ENCODE results near the gene PSEN1. TPM values are rescaled to one million over a fixed set of nuclear protein-coding genes. Genes with fewer than 3 reads are reported as not detected.

Gene PSEN1
- total RNA-seq, 1 experiment from 2014 or later = 26.9 TPM

DNA sequence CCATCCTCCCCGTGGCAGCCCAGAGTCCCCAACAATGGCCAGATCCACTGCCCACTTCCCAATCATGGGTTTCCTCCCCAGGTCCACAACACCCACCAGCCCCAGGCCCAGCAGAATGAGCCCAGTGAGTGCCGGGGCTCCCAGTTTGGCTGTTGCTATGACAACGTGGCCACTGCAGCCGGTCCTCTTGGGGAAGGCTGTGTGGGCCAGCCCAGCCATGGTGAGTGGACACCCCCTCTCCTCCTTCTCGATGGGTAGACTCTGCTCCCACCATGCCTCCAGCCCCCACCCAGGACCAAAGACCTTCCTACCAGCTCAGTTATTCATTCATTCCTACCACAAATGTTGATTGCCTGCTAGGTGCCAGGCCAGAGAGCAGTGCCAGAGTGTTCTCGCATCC lies 124.8 kb downstream of the PSEN1 start:
- Histone ChIP-seq H3K9me3 (ENCODE audit: control insufficient read depth in 1 of 2, insufficient read depth in 1 of 2, low read depth in 1 of 2, low read length in 2 of 2) (no peaks in the 10 kb centered on the region), H3K27me3 (ENCODE audit: insufficient read depth, low read length) (no peaks in the 10 kb centered on the region), H2AFZ (ENCODE audit: low read depth, low read length, poor library complexity, severe bottlenecking) (no peak overlapping the region), H3K79me2 (ENCODE audit: insufficient read depth, low read length) (no peaks in the 10 kb centered on the region), H3K4me1 (ENCODE audit: control insufficient read depth in 1 of 2, insufficient read depth in 2 of 2, low read length in 2 of 2) (no peaks in the 10 kb centered on the region), H4K20me1 (ENCODE audit: insufficient read depth) (no peaks in the 10 kb centered on the region), H3K9ac (ENCODE audit: low read length) (no peak overlapping the region), H3K4me2 (ENCODE audit: low read length) (no peak overlapping the region), H3K27ac (ENCODE audit: low read depth, low read length) (no peak overlapping the region), H3K4me3 (replicated peaks in 1 of 2; ENCODE audit: low read depth in 1 of 2, low read length in 2 of 2) (no peak overlapping the region), H3K9me2 (ENCODE audit: insufficient read depth) (no peaks in the 10 kb centered on the region), H3K36me3 (ENCODE audit: control insufficient read depth in 1 of 2, insufficient read depth in 2 of 2, low read length in 2 of 2) (no peaks in the 10 kb centered on the region)
- no TSS peak for BruUV-seq (replicated peaks)
- CTCF ChIA-PET = no interaction called here
- ATAC-seq (no peak), DNase-seq (ENCODE audit: low read depth, low spot score) (no peak)
- RAD21 ChIA-PET (ENCODE audit: low non-redundant PET in 1 of 2, low total read pairs in 2 of 2, uncharacterized antibody in 2 of 2, unreplicated experiment in 2 of 2) = no interaction called here
- TF ChIP-seq, protein P1, sequence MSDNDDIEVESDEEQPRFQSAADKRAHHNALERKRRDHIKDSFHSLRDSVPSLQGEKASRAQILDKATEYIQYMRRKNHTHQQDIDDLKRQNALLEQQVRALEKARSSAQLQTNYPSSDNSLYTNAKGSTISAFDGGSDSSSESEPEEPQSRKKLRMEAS (IDR thresholded peaks at IDR 0.05) = no peak
- TF ChIP-seq JUND (IDR thresholded peaks at IDR 0.05) = no peak
- TF ChIP-seq, protein P2, sequence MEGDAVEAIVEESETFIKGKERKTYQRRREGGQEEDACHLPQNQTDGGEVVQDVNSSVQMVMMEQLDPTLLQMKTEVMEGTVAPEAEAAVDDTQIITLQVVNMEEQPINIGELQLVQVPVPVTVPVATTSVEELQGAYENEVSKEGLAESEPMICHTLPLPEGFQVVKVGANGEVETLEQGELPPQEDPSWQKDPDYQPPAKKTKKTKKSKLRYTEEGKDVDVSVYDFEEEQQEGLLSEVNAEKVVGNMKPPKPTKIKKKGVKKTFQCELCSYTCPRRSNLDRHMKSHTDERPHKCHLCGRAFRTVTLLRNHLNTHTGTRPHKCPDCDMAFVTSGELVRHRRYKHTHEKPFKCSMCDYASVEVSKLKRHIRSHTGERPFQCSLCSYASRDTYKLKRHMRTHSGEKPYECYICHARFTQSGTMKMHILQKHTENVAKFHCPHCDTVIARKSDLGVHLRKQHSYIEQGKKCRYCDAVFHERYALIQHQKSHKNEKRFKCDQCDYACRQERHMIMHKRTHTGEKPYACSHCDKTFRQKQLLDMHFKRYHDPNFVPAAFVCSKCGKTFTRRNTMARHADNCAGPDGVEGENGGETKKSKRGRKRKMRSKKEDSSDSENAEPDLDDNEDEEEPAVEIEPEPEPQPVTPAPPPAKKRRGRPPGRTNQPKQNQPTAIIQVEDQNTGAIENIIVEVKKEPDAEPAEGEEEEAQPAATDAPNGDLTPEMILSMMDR (IDR thresholded peaks at IDR 0.05 in 2 of 3, conservative IDR thresholded peaks at IDR 0.05 in 1 of 3; ENCODE audit: borderline replicate concordance in 1 of 3, insufficient read depth in 1 of 3, low read depth in 2 of 3, low read length in 2 of 3) = no peak
- no peak for TF ChIP-seq ZNF274 (IDR thresholded peaks at IDR 0.05; ENCODE audit: low read depth, low read length)
- TF ChIP-seq TCF7L2 (IDR thresholded peaks at IDR 0.05; ENCODE audit: borderline replicate concordance, extremely low read depth, insufficient read depth, insufficient read length) = no peak
- TF ChIP-seq, protein P3, sequence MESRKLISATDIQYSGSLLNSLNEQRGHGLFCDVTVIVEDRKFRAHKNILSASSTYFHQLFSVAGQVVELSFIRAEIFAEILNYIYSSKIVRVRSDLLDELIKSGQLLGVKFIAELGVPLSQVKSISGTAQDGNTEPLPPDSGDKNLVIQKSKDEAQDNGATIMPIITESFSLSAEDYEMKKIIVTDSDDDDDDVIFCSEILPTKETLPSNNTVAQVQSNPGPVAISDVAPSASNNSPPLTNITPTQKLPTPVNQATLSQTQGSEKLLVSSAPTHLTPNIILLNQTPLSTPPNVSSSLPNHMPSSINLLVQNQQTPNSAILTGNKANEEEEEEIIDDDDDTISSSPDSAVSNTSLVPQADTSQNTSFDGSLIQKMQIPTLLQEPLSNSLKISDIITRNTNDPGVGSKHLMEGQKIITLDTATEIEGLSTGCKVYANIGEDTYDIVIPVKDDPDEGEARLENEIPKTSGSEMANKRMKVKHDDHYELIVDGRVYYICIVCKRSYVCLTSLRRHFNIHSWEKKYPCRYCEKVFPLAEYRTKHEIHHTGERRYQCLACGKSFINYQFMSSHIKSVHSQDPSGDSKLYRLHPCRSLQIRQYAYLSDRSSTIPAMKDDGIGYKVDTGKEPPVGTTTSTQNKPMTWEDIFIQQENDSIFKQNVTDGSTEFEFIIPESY (IDR thresholded peaks at IDR 0.05; ENCODE audit: extremely low read depth, insufficient replicate concordance, low read length) = no peak
- TF ChIP-seq CBX3 (IDR thresholded peaks at IDR 0.05; ENCODE audit: low read depth) = no peak
- no peak for TF ChIP-seq EZH2phosphoT487 (IDR thresholded peaks at IDR 0.05; ENCODE audit: borderline replicate concordance)
- no peak for TF ChIP-seq CEBPB (IDR thresholded peaks at IDR 0.05; ENCODE audit: low read depth)
- intact Hi-C loops (cut with micrococcal nuclease) = no loop called here
- POLR2A ChIA-PET = no interaction called here

All from HCT116 (cell line).